HFFc6 (cell line): Measurements from ENCODE around the gene MAGI1. TPM values are rescaled to one million over a fixed set of nuclear protein-coding genes. Genes with fewer than 3 reads are reported as not detected.

ENCODE experiments used
- DNase-seq: peaks from one replicate; pipeline ENCODE4 v3.0.0-alpha.2; 2018
- H3K27ac Mint-ChIP-seq: 2 replicates; pipeline ENCODE4 v1.8.0; 2020; ENCODE audit warnings: mild to moderate bottlenecking, mixed read lengths
- H3K27me3 Mint-ChIP-seq: 2 replicates; pipeline ENCODE4 v1.8.0; 2021; ENCODE audit warnings: mild to moderate bottlenecking, moderate library complexity, mixed read lengths; ENCODE audit not compliant: insufficient read depth
- H3K36me3 Mint-ChIP-seq: 2 replicates; pipeline ENCODE4 v1.8.0; 2021; ENCODE audit warnings: low read depth, mixed read lengths
- H3K4me1 Mint-ChIP-seq: 2 replicates; pipeline ENCODE4 v1.8.0; 2020; ENCODE audit warnings: low read depth, mixed read lengths
- H3K4me3 Mint-ChIP-seq: 2 replicates; pipeline ENCODE4 v1.8.0; 2020; ENCODE audit warnings: mild to moderate bottlenecking, moderate library complexity, mixed read lengths
- H3K9me3 Mint-ChIP-seq: 2 replicates; pipeline ENCODE4 v1.8.0; 2020; ENCODE audit warnings: mild to moderate bottlenecking, mixed read lengths
- CTCF ChIP-seq: fragments of 200-600 bp; sonication (generic); IDR thresholded peaks from 2 replicates; pipeline ENCODE4 v1.5.0; 2021; ENCODE audit warnings: antibody characterized with exemption, mild to moderate bottlenecking
- total RNA-seq, 6 experiments: library from RNA; stranded (reverse); fragmentation: NEBNext Ultra II Directional; extraction: Animal tissue kit (Norgen Biotek cat#: 25700); gene quantifications; 2 replicates in 1 of 6; 3 replicates in 5 of 6; pipeline ENCODE4 v1.2.3, GENCODE V29; 2021

MAGI1 gene
- total RNA-seq, 6 experiments from 2014 or later: 21.1 to 30.5 (median 22.4) TPM

- Mint-ChIP-seq H3K36me3 (peaks cover 4% of the 10 kb centered on the region; the same call in 1 of the 2 replicates), H3K9me3 (no peaks in the 10 kb centered on the region), H3K4me3 (no peak overlapping the region), H3K27ac (no peak overlapping the region), H3K27me3 (no peaks in the 10 kb centered on the region; the same call in 1 of the 2 replicates), H3K4me1 (peaks cover 12% of the 10 kb centered on the region)
- no peak for TF ChIP-seq CTCF
- DNase-seq: no peak
These were observed 289.7 kb downstream of the MAGI1 start for GRCh38 chr3:65749066-65749465.

- Mint-ChIP-seq H3K4me3 (no peak overlapping the region), H3K4me1 (peaks cover 13% of the 10 kb centered on the region), H3K27ac (no peak overlapping the region), H3K27me3 (no peaks in the 10 kb centered on the region; the same call in 1 of the 2 replicates), H3K9me3 (no peaks in the 10 kb centered on the region), H3K36me3 (peaks cover 4% of the 10 kb centered on the region; the same call in 1 of the 2 replicates)
- no peak for DNase-seq
- TF ChIP-seq CTCF: no peak
These were observed 290.4 kb downstream of the MAGI1 start for GRCh38 chr3:65748326-65748725.

GRCh38 chr3:65746848-65747247 is 291.9 kb downstream of the MAGI1 start:
- H3K4me3 Mint-ChIP-seq: no peak overlapping the region
- H3K4me1 Mint-ChIP-seq: peaks cover 26% of the 10 kb centered on the region
- peaks cover 4% of the 10 kb centered on the region; the same call in 1 of the 2 replicates for H3K36me3 Mint-ChIP-seq
- peaks cover 2% of the 10 kb centered on the region; the same call in 1 of the 2 replicates for H3K27me3 Mint-ChIP-seq
- H3K27ac Mint-ChIP-seq: no peak overlapping the region
- no peaks in the 10 kb centered on the region for H3K9me3 Mint-ChIP-seq
- no peak for DNase-seq
- no peak for TF ChIP-seq CTCF

GRCh38 chr3:65745306-65745705 is 293.4 kb downstream of the MAGI1 start:
- no peak for DNase-seq
- Mint-ChIP-seq H3K4me1 (peaks cover 21% of the 10 kb centered on the region), H3K27ac (no peak overlapping the region), H3K4me3 (no peak overlapping the region), H3K27me3 (peaks cover 2% of the 10 kb centered on the region; the same call in 1 of the 2 replicates), H3K36me3 (peaks cover 4% of the 10 kb centered on the region; the same call in 1 of the 2 replicates), H3K9me3 (no peaks in the 10 kb centered on the region)
- no peak for TF ChIP-seq CTCF

- TF ChIP-seq CTCF: no peak
- peaks cover 4% of the 10 kb centered on the region; the same call in 1 of the 2 replicates for H3K36me3 Mint-ChIP-seq
- H3K4me3 Mint-ChIP-seq: no peak overlapping the region
- peaks cover 21% of the 10 kb centered on the region for H3K4me1 Mint-ChIP-seq
- H3K9me3 Mint-ChIP-seq: no peaks in the 10 kb centered on the region
- H3K27me3 Mint-ChIP-seq: 0 out of 2 replicates have a peak, but pooled peaks cover 2% of the 10 kb centered on the region
- peak; percentile 22 for DNase-seq
- peak overlapping the region; percentile 74 for H3K27ac Mint-ChIP-seq
These were observed 295.8 kb downstream of the MAGI1 start for GRCh38 chr3:65742914-65743313.

- Mint-ChIP-seq H3K4me3 (no peak overlapping the region), H3K9me3 (no peaks in the 10 kb centered on the region), H3K27ac (no peak overlapping the region), H3K27me3 (peaks cover 5% of the 10 kb centered on the region; the same call in 1 of the 2 replicates), H3K36me3 (peaks cover 4% of the 10 kb centered on the region; the same call in 1 of the 2 replicates), H3K4me1 (peaks cover 16% of the 10 kb centered on the region)
- no peak for DNase-seq
- no peak for TF ChIP-seq CTCF
These were observed 297.2 kb downstream of the MAGI1 start for GRCh38 chr3:65741540-65741939.
